ENCODE measurements around the gene NCAM1.

GRCh38 chr11:113148652-113149051 lies 187.4 kb downstream of the NCAM1 start:
- no peak for TF ChIP-seq CTCF (IDR thresholded peaks at IDR 0.05)
- TF ChIP-seq POLR2A (IDR thresholded peaks at IDR 0.05) = no peak

All from transverse colon (tissue), 3 donors.